ENCODE measurements around the gene FAM149B1. TPM values are rescaled to one million over a fixed set of nuclear protein-coding genes. Genes with fewer than 3 reads are reported as not detected.
"Not testable (repeated sequence)": the region's sequence is repeated elsewhere in the genome, so short reads cannot be mapped to it uniquely, and the experiment has no call there.

Gene FAM149B1
- total RNA-seq: 10 to 100 TPM; 13.6 to 15.3 TPM
- long read RNA-seq, partial matches to known transcripts: 0 of 2 reads
- long read RNA-seq, other reads (novel, unspliced or antisense): 1 of 2 reads

DNA sequence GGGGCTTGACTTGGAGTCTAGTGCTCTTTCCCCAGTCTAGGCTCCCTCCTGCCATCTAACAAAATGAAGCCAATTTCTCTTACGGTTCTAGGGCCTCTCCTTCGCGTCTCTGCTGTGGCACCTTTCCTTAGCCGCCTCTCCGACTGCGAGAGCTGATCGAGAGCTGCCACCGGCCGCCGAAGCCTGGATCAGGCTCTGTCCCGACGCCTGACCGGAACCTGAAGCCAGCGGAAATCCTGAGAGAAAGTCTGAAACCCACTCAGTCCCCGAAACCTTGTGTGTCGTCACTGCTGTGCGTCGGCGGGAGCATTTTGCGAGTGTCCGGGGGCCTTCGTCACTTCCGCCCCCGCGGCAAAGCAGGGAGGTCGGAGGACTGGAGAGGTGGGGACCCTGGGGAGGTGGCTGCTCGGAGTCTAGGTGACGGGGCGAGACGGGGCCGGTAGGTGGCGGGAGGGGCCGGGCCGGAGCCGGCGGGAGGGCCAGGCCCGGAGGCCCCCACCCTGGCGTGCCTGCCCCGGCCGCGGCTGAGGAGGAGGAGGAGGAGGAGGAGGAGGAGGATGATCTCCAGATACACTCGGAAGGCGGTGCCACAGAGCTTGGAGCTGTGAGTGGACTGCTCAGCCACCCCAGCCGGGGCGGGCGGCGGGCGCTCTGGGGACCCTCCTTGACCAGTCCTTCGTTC is at the start of gene FAM149B1, which contains the start of gene ECD:
FAM149B1 (plus strand) TSS at position 337 of the 682 bp plus-strand sequence; CDS start at position 558, 221 bp downstream.
ECD (minus strand) TSS at position 226 of the 682 bp plus-strand sequence. CDS start 4,071 bp downstream, outside the sequence.
- peak; percentile 96 for DNase-seq
- peak; percentile 99 for ATAC-seq
- intact Hi-C loops (cut with DNase I): loop anchor here in 1 of 2 donors (10.0 kb wide), 2 partner anchors 73 to 803 kb away; partner anchors contain the start of gene P4HA1

DNA sequence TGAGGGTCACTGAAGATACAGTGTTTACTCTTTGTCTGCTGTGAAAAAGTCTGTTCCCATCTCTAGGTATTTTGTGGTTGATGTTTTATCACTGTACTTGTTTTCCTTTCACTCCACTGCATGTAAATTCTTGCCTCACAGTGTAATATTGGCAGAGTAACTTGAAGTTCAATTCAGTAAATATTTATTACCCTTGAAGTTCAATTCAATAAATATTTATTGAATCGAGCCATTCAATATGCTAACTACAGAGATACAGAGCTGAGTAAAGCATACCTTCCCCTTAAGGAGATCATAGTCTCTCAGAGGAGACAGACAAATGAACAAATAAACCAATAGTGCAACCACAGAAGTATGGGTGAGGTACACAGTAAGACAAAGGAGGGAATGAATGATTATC is 48.5 kb upstream of the FAM149B1 start:
- intact Hi-C loops (cut with DNase I): no loop called here
- ATAC-seq (no peak), DNase-seq (no peak)

DNA sequence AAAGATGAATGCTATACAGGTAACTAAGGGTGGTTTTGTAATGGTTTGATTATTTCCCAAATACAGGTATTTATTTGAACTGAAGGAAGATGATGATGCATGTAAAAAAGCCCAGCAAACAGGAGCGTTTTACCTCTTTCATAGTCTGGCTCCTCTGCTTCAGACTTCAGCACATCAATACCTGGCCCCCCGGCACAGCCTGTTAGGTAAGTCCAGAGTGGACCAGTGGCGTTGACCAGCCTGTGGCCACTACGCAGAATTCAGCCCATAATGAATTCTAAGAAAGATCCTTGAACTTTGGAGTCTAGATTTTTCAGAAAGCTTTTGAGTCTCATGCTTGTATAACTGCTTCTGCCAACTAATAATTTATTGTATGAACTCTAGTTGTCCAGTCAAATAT is 48.0 kb upstream of the FAM149B1 start:
- ATAC-seq (no peak), DNase-seq (no peak)
- intact Hi-C loops (cut with DNase I): no loop called here

DNA sequence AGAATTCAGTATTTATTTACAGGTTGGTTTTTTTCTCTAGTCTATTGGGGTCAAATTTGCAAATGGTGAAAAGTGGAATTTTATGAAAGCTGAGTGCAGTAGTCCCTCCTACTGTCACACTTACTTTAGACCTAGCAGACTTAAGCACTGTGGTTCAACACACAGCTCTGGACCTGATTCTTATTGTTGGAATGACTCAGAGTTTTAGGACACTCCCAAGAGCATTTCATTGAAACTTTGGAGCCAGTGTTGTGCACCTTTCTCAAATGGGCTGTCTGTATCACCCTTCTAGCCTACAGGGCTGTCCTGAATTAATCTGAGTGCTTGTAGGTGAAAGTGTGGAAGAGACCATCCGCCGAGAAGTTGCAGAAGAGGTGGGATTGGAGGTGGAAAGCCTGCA is 41.6 kb upstream of the FAM149B1 start:
- DNase-seq: no peak
- intact Hi-C loops (cut with DNase I): no loop called here
- no peak for ATAC-seq

DNA sequence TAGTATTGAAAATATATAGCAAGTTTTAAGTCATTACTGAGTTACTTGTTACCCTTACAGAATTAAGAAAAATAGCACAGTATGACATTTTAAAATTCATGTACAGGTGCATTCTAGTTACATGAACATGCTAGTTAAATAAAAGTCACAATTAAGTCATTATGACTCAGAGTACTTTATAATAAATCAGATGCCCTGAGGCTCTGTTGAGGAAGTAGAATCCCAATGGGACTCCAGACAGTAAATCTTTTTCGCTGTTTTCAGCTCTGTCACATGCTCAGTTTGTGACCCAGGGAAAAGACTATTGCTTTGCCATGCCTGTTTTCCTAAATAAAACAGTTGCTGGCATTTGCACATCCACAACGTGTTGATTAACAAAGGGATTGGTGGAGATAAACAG is 36.6 kb upstream of the FAM149B1 start:
- ATAC-seq: no peak
- intact Hi-C loops (cut with DNase I): no loop called here
- DNase-seq: no peak

DNA sequence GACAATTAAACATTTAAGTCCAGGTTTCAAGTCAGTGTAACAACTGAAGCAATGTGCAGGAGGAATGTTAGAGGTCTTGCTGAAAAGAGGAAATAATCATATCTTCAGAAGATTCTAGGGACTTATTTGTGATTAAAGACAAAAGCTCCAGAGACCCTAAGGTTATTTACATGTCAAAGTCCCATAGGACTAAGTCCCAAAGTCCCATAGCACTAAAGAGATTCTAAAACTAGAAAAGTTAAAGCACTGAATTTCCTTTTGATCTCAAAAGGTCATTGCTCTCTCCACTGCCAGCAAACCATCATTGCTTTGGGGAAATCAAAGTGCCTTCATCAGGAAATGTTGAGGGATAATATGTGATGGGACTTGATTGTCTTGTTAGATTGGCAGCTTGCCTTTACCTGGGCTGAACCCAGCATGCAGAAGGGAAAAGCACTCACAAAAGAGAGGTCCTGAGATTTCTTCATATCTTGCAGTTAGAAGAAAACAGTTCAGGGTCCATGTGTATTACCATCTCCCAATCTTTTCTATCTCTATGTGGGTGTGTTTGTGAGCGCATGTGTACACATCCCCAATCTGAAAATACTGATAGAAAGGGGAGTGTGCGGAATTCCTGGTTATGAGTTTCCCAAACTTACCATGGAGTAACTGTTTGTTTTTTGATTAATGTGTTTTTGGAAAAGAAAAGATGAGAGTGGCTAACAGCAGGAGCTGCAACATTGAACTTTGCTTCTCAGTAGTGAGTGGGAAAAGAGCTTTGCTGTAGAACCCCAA is 35.8 kb upstream of the FAM149B1 start:
- DNase-seq (no peak), ATAC-seq (no peak)
- intact Hi-C loops (cut with DNase I): no loop called here

DNA sequence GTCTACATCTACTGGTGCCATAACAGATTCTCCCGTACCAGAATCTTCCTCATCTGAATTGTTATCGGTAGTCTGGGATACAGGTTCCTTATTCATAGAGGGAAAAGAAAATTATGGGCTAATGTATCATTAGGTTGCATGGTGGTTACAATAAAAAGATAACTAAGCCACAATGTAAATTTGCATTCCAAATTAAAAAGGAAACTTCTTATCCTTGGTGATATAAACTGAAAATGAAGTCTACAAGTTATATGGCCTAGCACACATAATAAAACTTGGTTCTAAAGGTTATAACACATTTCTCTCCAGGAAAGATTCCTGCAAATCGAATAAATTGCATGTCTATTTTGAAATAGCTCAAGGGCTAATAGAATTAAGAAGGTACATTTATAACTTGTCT is 33.2 kb upstream of the FAM149B1 start:
- no peak for DNase-seq
- intact Hi-C loops (cut with DNase I): no loop called here
- no peak for ATAC-seq

DNA sequence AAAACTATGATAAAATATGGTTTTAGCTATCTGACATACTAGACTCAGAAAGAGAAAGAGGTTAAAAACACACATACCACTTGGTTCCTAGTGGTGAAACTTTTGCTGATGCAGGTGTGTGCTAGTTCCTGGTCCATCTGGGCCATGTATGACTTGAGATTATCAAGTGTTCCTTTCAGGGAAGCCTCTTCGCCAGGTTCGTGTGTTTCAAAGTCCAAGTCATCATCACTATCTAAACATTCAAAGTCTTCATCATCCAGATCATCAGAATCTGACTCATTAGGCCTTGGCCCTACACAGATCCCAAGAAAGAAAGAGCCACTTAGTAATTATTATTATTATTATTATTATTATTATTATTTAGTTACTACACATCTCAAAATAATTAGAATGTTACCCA is 31.3 kb upstream of the FAM149B1 start:
- no peak for DNase-seq
- ATAC-seq: no peak
- intact Hi-C loops (cut with DNase I): no loop called here

DNA sequence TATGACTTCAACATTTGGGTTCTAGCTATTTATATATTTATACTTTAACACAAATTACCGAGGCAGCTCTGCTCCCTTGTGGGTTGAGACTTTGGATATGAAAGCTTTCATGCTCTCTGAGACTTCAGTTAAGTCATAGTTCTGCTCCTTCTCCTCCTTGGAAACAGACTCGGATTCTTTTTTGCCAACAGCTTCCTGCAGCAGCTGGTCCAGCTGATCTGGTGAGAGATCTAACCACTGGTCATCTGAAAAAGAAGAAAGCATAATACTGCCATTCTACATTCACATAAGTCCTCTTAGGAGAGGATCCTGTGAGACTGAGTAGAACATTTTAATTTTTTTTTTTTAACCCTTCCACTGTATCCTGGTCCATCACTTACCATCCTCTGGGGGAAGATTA is 28.7 kb upstream of the FAM149B1 start:
- DNase-seq (no peak), ATAC-seq (peak in 1 of 2 donors; percentile 59)
- intact Hi-C loops (cut with DNase I): no loop called here

DNA sequence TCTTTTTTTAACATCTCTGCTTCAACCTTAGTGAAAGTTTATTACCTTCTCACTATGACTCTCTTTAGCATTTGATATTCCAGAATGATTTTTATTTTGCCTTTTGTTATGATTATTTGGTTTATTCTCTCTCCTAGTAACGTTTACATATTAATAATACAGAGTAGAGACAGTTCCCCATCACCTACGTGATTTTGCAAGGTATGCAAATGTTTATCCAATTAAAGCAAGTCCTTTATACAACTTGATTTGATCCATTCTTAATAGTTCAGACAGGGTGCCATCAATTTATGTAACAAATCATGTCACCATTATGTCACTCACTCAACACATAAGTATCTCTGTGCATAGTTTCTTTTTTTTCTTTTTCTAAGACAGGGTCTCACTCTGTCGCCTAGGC is 26.3 kb upstream of the FAM149B1 start:
- ATAC-seq: no peak
- intact Hi-C loops (cut with DNase I): loop anchor here in 1 of 2 donors (10.0 kb wide), 1 partner anchor 97 kb away; no protein-coding TSS in a partner anchor
- no peak for DNase-seq

DNA sequence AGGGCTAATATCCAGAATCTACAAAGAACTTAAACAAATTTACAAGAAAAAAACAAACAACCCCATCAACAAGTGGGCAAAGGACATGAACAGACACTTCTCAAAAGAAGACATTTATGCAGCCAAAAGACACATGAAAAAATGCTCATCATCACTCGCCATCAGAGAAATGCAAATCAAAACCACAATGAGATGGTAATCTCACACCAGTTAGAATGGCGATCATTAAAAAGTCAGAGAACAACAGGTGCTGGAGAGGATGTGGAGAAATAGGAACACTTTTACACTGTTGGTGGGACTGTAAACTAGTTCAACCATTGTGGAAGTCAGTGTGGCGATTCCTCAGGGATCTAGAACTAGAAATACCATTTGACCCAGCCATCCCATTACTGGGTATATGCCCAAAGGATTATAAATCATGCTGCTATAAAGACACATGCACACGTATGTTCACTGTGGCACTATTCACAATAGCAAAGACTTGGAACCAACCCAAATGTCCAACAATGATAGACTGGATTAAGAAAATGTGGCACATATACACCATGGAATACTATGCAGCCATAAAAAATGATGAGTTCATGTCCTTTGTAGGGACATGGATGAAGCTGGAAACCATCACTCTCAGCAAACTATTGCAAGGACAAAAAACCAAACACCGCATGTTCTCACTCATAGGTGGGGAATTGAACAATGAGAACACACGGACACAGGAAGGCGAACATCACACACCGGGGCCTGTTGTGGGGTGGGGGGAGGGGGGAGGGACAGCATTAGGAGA is 17.1 kb upstream of the FAM149B1 start:
- intact Hi-C loops (cut with DNase I); DNase-seq; ATAC-seq: not testable (repeated sequence)

DNA sequence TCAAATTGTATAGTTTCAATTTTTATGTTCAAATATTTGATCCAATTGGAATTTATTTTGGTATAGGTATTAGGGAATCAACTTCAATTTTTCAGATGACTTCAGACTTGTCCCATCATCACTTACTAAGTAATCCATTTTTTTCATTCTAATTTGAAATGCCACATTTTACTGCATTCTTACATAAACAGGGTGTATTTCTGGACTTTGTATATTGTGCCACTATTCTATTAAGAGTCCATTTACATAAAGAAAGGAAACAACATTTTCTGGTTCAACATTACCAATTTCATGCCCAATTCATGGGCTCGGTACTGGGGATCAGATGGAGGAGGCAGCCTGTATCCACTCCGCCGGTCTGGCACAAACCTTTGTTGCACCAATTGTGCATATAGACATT is 15.9 kb upstream of the FAM149B1 start:
- no peak for DNase-seq
- no peak for ATAC-seq
- intact Hi-C loops (cut with DNase I): no loop called here

DNA sequence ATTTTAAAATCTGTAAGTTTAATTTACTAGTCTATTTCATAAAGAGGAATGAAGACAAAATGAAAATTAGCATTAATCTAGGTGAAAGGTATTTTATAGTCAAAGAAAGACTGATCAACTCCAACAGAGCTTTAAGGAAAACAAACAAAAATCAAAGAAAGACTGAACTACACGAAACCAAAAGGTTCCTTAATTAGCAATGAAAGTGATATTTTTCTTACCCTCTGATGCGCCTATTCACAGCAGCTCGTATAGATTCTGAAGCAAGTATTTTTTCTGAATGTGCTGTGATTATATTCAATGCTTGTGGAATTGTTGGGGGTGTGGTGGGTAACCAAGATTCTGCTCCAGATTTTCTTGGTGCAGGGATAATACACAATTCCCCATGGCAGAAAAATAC is 11.9 kb upstream of the FAM149B1 start:
- intact Hi-C loops (cut with DNase I): no loop called here
- DNase-seq (no peak), ATAC-seq (no peak)

DNA sequence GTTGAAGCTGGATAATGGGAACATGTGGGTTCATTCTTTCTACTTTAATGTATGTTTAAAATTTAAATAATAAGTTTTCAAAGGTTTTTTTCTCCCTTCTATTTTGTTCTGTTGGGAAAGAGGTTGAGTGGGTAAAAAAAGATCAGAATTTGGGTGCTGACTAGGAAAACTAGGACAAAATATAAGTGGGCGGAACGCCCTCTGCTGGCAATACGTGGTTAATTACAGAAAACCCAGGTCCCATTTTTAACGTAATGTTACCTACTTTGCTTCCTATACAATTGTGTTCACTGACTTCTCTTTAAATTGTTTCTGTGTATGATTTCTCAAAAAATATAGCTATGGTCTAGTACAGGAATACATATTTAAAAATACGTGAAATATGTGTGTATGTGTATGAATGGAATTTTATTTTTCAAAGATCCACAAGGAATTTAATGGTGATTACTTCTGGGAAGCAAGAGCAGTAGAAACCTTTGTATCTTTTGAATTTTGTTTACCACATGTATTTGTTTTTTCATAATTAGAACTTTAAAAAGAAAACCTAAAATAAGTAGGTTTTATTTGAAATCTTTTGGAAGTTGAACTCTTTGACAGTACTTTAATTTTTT is 8.8 kb upstream of the FAM149B1 start:
- peak; percentile 22 to 44 for ATAC-seq
- intact Hi-C loops (cut with DNase I): no loop called here
- DNase-seq: peak; percentile 60

DNA sequence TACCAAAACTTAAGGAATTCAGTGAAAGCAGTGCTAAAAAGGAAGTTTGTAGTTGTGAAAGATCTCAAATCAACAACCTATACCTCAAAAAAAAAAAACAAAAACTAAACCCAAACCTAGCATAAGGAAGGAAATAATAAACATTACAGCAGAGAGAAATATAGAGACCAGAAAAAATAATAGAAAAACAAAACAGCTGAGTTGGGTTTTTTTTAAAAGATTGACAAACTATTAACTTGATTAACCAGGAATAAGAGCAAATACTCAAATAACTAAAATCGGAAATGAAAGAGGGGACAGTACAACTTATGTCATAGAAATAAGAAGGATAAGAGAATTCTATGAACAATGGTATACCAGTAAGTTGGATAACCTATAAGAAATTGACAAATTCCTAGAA is 6.8 kb upstream of the FAM149B1 start:
- intact Hi-C loops (cut with DNase I): loop anchor here in 1 of 2 donors (10.0 kb wide), 2 partner anchors 66 to 796 kb away; partner anchors contain the start of gene P4HA1
- no peak for ATAC-seq
- DNase-seq: no peak

DNA sequence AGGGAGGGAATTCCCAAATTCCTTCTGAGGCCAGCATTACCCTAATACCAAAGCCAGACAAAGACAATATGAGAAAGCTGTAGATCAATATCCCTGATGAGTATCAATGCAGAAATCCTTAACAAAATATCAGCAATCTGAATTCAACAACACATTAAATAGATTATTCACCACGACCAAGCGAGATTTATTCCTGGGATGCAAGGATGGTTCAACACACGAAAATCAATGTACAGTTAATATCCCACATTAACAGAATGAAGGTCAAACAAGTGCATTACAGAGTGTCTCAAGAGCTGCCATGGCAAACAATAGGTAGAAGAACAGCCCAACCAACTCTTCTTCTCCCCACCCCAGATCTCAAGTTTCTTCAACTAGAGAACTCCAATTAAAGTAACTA is 6.3 kb upstream of the FAM149B1 start:
- intact Hi-C loops (cut with DNase I): loop anchor here in 1 of 2 donors (10.0 kb wide), 2 partner anchors 67 to 797 kb away; partner anchors contain the start of gene P4HA1
- no peak for DNase-seq
- ATAC-seq: no peak

DNA sequence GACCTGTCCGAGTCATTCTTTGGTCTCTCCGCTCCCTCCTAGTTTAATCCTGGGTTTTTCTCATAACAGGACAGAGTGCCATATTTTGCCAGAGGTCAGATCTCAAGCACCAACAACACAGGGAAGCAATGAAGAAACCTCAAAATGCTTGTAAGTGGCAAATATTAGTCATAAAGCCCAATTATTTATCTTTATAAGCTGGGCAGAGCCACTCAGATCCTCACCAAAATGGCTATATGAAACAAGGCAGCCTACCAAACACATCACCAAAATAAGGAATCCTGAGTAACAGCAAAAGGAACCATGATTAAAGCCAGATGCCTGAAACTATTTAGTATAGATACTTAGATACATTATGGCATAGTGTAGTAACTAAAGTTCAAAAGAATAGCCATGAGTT is 4.8 kb upstream of the FAM149B1 start:
- DNase-seq: no peak
- intact Hi-C loops (cut with DNase I): loop anchor here in 1 of 2 donors (10.0 kb wide), 2 partner anchors 68 to 798 kb away; partner anchors contain the start of gene P4HA1

DNA sequence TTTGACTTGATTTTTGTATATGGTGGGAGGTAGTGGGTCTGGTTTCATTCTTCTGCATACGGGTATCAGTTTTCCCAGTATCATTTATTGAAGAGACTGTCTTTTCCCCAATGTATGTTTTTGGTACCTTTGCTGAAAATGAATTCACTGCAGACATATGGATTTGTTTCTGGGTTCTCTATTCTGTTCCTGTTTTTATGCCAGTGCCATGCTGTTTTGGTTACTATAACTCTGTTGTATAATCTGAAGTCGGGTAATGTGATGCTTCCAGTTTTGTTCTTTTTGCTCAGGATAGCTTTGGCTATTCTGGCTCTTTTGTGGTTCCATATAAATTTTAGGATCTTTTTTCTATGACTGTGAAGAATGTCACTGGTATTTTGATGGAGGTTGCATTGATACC is 947 bp upstream of the FAM149B1 start:
- intact Hi-C loops (cut with DNase I): loop anchor here in 1 of 2 donors (10.0 kb wide), 2 partner anchors 72 to 802 kb away; partner anchors contain the start of gene P4HA1
- no peak for ATAC-seq

More for the DNA sequence above, 4.8 kb upstream of the FAM149B1 start:
- ATAC-seq: no peak

DNA sequence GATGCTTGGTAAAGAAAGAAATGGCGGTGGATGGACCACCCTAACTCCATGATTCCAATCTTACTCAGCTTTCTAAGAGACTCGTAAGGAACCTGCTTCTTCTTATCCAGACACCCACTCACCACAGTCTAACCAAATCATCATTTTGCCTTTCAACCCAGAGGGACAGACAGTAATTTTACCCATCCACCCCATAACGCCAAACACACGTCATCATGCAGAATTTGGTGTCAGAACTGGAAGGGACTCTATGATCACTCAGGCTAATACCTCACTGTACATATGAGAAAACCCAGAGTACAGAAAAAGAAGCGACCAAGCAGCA is 499 bp upstream of the FAM149B1 start:
- ATAC-seq: no peak
- DNase-seq: no peak
- intact Hi-C loops (cut with DNase I): loop anchor here in 1 of 2 donors (10.0 kb wide), 2 partner anchors 73 to 803 kb away; partner anchors contain the start of gene P4HA1

More for the DNA sequence above, 947 bp upstream of the FAM149B1 start:
- DNase-seq: no peak

Measured in left cardiac atrium (tissue), 4 donors.